Sigmoid colon (tissue), 4 donors: ENCODE measurements around the gene PRH2.

Experiments used
- CTCF ChIP-seq, 4 experiments: fragments of 450-650 bp in 3 of 4; fragments of 200-600 bp in 1 of 4; IDR thresholded peaks; one replicate each; pipeline ENCODE4 v1.5.1; 2016 to 2019; ENCODE audit warnings: antibody characterized with exemption in 4 of 4, mild to moderate bottlenecking in 3 of 4, moderate library complexity in 2 of 4
- EP300 ChIP-seq, 4 donors: sonication (generic); formaldehyde crosslinking; IDR thresholded peaks; one replicate each; pipeline ENCODE4 v1.6.1; 2017; ENCODE audit warnings: antibody characterized with exemption in 4 of 4
- POLR2A ChIP-seq, 2 donors: fragments of 450-650 bp; IDR thresholded peaks; one replicate each; pipeline ENCODE4 v1.6.1; 2016; ENCODE audit warnings: antibody characterized with exemption in 2 of 2, mild to moderate bottlenecking in 2 of 2, moderate library complexity in 2 of 2

GRCh38 chr12:10936506-10936905, 7.5 kb downstream of the PRH2 start:
- TF ChIP-seq CTCF (IDR thresholded peaks at IDR 0.05) (no peak), POLR2A (IDR thresholded peaks at IDR 0.05) (no peak), EP300 (IDR thresholded peaks at IDR 0.05) (no peak)
